HG03378 (cell line): ENCODE measurements around the gene RESP18.
A peak's percentile ranks its signal among the peaks of the same experiment; 100 is the strongest.
"Not testable (repeated sequence)": the region's sequence is repeated elsewhere in the genome, so short reads cannot be mapped to it uniquely, and the experiment has no call there.

Experiments
- ATAC-seq: cut with Tn5 transposase; IDR thresholded peaks from one replicate; pipeline ENCODE4 v1.9.1; 2021; ENCODE audit warnings: mild to moderate bottlenecking, moderate library complexity; ENCODE audit not compliant: unreplicated experiment

Gene RESP18

DNA sequence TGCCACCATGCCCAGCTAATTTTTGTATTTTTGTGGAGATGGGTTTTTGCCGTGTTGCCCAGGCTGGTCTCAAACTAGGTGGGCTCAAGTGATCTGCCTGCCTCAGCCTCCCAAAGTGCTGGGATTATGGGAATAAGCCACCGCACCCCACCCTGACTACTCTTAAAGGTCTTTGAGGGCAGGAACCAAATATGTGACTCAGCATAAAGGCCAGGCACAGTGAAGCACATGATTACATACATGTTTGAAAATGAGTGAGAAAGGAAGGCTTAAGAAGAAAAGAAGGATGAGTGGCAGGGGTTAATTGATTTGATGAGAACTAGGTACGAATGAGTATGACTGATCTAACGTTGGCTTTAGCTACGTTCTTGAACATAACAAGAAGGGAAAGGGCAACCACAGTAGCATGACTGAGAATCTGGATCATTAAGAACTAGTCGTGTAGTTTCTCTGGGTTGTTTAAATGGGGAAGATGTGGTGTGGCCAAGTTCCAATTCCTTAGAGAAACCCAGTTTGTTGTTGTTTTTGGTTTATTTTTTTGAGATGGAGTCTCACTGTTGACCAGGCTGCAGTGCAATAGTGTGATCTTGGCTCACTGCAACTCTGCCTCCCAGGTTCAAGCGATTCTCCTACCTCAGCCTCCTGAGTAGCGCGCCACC is 6.8 kb downstream of the RESP18 start:
- ATAC-seq = no peak

DNA sequence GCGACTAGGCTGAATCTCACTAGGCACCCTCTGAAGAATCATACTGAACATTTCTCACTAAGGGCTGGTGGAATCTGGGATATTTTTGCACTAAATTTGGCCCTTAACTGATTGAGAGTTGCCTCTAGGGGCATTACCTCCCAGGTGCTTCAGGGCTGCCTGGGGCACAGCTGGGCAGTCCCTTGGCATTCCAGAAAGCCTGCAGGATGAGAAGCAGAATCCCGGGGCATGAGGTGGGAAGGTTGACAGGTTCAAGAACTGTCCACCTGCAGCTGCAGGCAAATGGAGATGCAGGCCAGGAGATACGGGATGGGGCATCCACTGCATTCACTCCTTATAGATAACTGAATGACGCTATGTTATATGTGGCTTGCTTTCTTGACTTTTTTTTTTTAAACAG is 7.4 kb downstream of the RESP18 start:
- no peak for ATAC-seq

DNA sequence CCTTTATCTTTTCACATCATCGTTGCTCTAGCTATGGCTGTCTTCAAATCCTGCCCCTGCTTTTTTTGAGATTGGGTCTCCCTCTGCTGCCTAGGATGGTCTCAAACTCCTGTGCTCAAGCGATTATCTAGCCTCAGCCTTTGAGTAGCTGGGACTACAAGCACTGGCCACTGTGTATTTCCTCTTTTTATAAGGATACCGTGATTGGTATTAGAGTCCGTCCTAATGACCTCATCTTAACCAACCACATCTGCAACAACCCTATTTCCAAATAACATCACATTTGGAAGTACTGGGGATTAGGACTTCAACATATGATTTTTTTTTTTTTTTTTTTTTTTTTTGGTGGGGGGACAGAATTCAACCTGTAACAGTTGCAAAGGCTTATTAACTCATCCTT is 9.1 kb downstream of the RESP18 start:
- ATAC-seq = no peak

DNA sequence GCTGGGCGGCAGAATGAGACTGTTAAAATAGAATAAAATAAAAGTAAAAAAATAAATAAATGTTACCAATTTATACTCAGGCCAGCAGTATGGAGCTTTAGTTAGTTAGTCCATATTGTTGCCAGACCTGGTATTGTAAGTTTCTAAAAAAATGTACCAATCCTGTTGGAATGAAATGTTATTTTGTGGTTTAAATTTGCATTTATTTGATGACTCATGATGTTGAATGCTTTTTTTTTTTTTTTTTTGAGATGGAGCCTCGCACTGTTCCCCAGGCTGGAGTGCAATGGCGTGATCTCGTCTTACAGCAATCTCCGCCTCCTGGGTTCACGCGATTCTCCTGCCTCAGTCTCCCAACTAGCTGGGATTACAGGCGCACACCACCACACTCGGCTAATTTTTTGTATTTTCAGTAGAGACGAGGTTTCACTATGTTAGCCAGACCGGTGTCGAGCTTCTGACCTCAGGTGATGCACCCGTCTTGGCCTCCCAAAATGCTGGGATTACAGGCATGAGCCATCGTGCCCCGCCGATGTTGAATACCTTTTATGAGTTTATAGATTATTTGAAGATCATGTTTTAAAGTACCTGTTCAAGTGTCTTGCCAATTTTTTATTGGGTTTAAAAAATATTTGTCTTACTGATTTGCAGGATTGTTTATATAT is 17.6 kb downstream of the RESP18 start:
- no peak for ATAC-seq

DNA sequence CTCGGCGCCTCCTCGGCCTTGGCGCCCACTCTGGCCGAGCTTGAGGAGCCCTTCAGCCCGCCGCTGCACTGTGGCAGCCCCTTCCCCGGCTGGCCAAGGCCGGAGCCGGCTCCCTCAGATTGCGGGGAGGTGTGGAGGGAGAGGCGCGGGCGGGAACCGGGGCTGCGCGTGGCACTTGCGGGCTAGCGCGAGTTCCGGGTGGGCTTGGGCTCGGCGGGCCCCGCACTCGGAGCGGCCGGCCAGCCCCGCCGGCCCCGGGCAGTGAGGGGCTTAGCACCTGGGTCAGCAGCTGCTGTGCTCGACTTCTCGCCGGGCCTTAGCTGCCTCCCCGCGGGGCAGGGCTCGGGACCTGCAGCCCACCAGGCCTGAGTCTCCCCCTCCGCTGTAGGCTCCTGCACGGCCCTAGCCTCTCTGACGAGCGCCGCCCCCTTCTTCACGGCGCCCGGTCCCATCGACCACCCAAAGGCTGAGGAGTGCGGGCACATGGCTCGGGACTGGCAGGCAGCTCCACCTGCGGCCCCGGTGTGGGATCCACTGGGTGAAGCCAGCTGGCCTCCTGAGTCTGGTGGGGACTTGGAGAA is 19.8 kb downstream of the RESP18 start:
- ATAC-seq = not testable (repeated sequence)

DNA sequence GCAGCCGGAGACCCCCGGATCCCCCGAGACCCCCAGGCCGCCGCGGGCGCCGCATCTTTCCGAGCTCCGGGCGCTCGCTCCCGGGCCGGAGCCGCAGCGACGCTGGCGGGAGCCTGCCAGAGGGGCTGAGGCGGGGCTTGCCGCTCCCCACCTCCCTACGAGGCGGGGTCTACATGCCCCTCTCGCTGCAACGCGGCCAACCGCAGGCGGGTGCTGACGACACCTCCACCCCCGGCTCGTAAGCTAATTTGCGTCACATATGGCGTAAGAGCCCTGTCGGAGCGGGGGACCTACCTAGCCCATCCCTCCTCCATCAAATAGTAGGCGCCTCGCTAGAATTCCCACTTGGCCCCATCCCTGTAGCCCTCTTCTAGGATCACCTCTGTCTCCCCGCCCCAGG is 23.3 kb downstream of the RESP18 start, which contains the start of gene PTPRN:
PTPRN (minus strand) TSS at position 124 of the 400 bp plus-strand sequence; CDS start at position 55, 69 bp downstream.
- no peak for ATAC-seq

DNA sequence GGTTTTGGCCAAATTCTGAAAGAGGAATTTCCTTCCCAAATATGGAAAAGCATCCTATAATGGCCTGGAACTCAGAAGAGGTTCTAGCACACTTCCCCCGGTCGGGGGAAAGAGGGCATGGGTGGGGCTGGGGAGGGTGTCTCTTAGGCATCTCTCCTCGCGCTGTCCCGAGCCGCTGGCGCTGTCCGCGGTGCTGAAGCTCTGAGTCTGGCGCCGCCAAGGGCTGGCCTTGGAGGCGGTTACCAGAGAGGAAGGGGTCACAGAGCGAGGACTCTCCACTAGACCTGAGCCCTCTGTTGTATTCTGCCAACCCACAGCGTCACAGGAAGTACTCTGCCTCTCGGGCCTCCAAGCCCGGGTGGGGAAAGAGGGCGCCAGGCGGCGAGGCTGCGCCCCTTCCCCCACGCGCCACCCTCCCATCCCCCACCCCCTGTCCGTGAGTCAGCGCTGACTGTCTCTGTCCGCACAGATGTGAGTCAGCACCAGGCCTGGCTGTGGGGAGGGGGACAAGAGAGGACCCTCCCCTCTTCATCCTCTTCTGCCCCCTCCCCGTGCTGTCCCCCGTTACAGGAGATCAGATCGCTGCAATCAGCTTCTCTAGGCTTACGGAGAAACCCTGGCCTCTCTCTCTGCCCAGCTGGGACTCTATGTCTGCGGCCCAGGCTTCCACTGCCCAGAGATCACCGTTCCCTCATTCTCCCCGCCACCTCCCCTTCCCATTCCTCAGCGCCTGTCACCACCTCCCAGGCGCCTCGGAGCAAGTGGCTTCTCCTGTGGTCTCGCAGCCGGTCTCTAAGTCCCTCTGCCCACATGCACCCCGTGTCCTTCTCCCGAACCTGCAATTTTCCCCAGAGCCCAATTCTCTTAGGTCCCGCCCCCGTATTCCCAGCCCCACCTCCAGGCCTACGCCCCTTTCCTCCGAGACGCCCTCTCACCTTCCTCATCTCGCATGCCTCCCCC is 24.1 kb downstream of the RESP18 start:
- no peak for ATAC-seq

DNA sequence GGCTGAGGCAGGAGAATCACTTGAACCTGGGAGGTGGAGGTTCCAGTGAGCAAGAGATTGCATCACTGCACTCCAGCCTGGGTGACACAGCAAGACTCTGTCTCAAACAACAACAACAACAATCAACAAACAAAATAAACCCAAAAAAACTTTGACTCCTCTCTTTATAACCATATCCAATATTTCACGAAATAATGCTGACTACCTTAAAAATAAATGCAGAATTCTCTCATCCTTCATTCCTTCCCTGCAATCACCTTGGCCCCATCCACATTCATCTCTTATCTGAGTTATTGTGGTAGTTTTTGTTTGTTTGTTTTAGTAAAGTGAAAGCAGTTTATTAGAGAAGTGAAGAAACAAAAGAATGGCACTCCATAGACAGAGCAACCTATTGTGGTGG is 26.5 kb downstream of the RESP18 start:
- no peak for ATAC-seq

DNA sequence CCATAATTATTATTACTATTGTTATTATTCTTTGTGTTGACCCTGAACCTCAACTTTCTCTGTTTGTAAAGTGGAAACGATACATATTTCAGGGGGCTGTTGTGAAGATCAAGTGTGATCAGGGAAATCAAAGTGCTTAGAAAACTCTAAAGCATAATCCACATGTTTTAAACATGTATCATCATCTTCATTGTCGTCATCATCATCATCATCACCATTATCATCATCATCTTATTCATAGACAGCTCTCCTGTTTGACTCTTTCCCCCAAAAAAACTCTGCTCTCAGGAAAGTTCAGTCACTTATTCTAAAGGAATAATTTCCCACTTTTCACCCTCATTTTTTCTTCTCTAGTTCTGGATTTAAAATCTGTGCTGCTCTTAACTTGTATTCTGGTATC is 28.3 kb downstream of the RESP18 start:
- ATAC-seq = no peak

DNA sequence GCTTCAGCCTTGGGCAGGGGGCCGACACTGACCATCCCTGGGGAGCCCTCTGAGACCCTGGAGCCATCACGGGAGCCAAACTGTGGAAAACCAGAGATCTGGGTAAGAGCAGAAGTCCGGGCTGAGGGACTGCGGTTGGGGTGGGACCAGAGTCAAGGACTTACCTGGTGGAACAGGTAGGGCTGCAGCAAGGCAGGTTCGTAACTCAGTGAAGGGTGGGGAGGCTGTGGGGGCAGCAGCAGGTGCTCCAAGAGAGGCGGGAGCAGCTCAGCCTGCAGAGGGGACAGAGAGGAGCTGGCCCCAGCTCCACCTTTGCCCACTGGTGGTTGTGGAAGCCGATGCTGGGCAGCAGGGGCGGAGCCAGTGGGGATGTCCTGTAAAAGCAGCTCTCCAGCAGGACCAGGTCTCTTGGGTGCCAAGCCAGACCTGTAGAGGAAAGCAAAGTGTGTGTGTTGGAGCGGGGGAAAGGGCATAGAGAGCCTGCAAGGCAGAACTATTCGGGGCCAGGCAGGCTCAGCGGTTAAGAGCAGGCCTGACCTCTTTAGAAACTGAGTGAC is 30.1 kb downstream of the RESP18 start:
- no peak for ATAC-seq

DNA sequence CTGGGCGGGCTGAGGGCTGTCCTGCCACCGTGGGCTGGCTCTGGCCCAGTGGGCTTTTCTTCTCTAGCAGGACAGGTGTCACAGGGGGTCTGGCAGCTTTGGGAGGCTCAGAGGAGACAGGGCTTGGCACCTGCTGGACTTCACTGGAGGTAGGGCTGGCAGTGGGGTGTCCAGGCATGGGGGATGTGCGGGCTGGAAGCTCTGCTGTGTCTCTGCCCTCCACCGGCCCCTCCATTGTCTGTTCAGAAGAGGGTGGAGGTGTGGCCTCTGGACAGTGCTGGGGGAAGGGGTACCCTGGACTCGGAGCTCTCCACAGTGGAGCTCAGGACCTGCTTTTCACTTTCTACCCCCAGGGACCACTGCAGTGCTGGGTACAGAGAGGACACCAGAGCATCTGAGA is 32.5 kb downstream of the RESP18 start:
- no peak for ATAC-seq

DNA sequence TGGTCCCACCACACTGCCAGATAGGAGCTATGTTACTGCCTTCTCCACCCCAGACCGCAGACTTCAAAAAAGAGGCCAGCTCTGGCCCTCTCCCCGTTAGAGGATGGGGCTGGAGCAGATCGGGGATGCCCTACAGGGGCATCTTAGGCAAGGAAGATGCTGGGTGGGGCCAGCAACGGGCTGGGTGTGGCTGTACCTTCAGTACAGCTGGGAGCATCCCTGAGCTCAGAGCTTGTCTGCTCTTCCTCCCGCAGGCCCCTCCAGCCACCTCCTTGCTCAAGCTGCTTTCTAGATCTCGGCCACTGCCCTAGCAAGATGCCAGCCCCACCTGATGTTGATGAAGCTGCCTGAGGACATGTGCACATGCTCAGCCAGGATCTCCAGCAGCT is 33.2 kb downstream of the RESP18 start:
- ATAC-seq = no peak

DNA sequence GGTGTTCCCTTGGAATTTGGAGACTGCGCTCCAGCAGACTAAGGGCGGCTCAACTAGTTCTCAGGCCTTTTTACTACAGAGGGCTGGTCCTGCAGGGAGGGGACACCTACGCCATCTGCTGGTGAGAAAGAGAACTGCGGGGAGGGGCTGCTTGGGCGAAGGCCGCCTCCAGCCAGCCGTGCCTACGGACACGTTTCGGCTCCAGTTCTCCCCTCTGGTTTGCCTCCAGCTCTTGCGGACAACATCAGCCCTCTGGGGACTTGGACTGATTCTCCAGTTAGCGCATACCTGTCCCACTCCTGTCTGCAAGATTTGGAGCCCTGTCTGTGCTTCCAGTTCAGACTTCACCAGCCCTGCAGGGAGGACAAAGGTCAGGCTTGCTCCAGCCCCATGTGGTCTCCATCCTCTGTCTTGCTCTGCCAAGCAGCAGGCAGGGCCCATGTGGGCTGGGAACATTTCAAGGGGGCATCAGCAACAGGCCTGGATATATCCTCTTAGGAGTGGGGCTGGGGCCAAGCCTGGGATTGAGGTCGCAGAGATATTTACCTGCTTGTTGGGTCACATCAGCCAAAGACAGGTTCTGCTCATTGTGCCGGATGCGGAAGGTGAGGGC is 33.7 kb downstream of the RESP18 start:
- peak; percentile 61 for ATAC-seq

DNA sequence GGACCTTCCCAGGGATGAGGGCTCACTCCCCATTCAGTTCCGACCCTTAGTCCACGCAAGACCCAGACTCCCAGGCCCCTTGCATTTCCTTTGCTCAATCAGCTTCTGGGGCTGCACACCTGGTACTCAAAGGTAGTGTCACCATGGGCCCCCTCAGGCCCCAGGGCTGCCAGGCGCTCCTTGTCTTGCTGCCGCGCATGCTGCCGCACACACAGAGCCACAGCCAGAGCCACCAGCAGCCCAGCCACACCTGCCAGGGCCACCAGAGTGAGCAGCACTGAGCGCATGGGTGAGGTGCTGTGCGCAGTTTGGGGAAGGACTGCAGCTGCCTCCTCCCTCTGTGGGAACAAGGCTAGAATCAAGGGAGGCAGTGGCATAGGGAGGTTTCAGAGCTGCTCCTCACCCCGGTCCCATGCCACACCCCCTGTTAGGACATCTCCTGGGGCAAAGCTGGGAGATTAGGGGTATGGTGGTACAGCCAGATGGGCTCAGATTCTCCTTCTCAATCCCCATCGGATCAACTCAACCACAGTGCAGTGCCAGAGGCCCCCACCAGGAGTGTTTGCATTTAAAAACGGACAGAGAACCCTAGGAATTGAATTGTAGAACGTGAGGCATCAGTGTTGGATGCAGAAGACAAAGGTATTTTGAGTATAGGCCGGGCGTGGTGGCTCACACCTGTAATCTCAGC is 34.6 kb downstream of the RESP18 start:
- no peak for ATAC-seq

DNA sequence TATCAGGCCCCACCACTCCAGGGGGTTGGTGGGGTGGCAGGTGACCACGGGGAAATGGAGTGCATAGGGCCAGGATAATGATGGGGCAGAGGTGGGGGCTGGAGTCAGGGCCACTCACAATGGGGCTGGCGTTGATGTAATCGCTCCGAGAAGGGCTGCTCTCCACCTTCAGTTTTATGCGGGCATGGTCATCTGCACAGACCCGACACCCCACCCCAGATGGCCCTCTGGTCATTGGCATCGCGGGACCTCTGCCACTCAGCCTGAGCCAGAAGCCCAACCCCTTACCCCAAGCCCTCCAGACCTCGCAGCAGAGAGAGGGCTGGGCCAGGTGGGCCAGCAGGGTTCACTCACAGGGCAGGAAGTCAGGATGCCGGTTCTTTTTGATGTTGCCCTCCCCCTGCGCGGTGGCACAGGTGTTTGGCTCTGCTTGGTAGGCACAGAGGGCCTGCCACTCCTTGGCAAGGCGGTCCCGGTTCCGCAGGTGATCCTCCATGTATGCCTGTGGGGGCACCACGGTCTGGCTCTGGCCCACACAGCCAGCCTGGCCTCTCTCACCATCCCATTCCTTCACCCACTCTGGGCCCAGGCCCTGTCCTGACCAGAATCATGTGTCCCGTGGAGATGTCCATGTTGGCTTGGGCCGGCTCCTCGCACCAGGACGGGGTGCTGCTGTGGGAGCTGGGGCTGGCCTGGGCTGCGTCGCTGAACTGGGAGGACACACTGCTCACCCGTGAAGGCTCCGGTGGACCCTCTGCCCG is 35.7 kb downstream of the RESP18 start:
- ATAC-seq = no peak

DNA sequence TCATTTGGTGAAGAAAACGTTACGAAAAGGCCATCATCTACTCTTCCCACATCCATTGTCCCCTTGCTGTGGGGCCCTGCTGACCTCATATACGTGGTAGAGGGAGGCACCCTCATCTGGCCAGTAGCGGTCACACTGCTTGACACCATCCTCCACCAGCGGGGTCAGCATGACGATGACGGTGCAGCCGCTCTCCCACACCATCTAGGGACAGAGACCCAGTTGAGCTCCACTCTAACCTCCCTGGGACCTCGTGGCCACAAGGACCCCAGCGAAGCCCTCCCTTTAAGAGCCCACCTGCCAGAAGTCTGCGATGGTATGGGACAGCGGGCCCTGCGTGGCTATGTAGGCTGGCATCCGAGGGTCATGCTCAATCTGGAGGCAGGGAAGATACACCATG is 36.4 kb downstream of the RESP18 start:
- no peak for ATAC-seq

DNA sequence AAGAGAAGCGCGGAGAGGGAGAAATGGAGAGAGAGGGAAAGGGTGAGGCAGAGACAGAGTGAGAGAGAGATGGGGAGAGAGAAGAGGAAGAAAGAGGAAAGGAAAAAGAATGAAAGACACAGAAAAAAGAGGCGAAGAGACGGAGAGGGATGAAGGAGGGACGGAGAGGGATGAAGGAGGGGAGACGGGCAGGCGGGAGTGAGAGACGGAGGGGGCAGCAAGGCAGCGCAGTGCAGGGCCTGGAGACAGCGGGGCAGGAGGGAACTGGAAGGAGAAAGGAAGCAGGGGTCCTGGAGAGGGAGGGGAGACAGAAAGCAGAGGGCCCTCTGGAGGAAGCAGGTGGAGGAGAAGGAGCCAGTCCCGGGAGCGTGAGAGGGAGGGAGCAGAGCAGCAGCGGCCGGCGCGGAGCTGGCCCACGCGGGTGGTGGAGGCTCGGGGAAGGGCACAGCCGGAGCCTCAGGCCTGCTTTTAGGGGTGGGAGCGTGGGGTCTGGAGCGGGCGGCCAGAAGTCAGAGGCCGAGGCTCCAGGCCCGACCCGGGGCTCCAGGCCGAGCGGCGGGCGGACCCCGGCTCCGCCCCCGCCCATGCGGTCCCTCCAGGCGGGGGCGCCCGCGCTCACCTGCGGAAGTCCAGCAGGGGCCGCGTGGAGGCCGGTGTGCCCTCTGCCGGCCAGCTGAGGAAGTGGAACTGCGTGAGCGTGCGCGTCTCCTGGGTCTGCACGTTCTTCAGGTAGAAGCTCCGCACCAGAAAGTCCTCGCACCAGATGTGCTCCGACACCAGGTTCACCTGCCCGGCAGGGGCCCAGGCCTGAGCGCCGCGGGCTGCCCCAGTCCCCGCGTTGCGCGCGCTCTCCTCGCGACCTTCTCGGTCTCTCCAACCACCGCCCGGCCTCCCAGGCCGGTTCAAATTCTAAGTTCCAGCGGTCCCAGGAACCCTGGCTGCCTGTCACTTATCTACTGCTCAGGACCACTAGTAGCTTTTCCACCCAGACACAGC is 37.9 kb downstream of the RESP18 start:
- ATAC-seq = peak; percentile 74

DNA sequence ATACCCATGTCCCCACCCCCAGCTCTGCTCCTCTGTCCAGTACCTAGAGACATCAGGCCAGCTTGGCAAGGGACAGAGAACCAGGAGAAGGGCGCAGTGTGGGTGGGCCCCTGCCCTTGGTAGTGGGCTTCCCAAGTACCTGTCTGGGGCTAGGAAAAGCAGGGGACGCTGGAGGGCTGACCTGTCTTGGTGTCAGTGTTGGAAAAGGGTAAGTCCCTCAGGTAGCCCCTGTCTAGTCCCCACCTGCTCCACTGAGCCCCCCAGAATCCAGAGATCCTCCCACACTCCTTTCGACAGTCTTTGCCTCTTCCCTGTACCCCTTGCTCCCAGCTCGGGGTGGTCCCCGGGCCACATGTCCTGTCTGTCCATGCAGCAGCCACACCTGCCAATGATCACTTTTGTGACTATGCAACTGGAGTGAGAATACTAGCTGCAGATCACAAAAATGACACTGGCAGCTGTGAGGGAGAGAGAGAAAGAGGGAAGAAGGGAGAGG is 38.8 kb downstream of the RESP18 start:
- ATAC-seq = no peak
